GM19328 (cell line): Measurements from ENCODE around the gene TBC1D5.
"Not testable (repeated sequence)": the region's sequence is repeated elsewhere in the genome, so short reads cannot be mapped to it uniquely, and the experiment has no call there.

Experiments
- ATAC-seq: cut with Tn5 transposase; IDR thresholded peaks from one replicate; pipeline ENCODE4 v1.9.1; 2021; ENCODE audit warnings: mild to moderate bottlenecking, moderate library complexity; ENCODE audit not compliant: unreplicated experiment

Gene TBC1D5

DNA sequence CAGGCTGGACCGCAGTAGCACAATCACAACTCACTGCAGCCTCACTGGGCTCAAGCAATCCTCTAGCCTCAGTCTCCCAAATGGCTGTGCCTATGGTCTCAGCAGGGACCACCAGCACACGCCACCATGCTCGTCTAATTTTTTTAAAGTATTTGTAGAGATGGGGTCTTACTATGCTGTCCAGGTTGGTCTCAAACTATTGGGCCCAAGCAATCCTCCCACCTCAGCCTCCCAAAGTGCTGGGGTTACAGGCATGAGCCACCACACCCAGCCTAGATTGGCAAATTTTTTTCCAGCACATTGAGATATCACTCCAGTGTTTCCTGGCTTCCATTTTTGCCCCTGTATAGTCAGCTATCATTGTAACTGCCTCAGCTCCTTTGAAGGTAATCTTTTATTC is 18.3 kb downstream of the TBC1D5 start:
- no peak for ATAC-seq

GRCh38 chr3:17717411-17717810 is 25.0 kb downstream of the TBC1D5 start:
- ATAC-seq: no peak

- ATAC-seq: no peak
These were observed 28.0 kb downstream of the TBC1D5 start for GRCh38 chr3:17714473-17714872.

DNA sequence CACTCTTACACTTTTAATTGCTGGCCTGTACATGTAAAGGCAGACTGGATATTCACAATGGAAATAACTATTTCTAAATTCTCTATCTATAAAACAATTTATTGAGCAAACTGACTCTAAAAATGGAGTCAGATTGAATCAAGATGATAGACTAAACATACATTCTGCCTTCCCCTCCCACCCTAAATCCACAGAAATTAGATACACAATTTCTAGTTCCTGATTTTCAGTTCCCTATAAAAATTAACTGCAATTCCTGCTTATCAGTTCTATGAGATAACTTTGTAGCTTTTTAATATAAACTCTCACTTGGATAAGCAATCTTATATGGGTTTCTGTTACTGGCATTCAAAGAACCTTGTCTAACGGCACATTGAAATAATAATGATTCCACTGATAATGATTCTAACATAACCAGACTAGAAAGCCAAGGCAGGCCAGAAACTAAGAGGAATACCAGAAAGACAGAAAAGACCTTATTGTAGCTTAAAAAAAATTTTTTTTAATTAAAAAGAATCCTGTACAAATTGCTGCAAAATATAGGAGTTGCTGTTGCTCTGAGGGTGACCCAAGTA is 33.1 kb downstream of the TBC1D5 start:
- no peak for ATAC-seq

DNA sequence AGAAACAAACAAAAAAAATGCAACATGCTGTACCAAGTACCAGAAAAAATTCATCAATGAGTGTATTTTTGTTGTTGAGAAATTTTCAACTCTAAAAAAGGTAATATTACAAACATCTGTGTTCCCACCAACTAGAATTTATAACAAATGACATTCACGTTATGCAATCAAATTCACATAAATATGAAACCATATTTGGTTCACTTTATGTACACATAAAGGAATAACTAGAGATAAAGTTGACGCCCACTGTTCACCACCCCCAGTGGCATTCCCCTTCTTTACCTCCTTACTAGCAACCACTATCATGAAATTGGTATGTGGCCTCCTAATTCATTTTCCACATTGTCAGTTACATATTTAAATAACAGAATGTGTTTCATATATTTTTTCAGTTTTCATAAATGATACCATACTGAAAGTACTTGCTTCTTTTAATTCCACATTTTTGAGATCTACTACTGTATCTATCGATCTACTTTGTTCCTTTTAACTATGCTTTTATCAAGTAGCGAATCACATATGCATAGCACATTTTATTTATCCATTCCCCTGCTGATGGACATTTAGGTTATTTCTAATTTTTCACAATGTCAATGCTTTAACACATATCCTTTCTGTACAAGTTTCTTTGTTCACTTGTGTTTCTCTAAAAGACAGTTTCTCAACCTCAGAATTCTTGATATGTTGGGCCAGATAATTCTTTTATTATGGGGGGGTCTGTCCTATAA is 34.5 kb downstream of the TBC1D5 start:
- no peak for ATAC-seq

DNA sequence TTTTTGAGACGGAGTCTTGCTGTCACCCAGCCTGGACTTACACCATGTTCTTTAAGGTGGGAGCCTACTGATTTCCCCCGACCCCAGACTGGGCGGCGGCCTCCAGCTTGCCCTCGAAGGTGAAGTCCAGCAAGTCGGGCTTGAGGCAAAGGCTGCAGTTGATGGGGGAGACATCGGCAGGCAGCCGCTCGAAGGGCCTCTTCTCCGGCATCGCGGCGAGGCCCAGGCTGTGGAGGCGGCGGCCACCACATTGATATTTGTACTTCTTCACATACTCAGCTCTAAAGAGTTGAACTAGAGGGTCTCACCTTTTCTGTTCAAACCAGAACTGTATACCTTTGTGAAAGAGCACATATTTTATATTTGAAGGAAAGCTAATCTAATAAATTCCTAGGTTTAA is 36.4 kb downstream of the TBC1D5 start:
- not testable (repeated sequence) for ATAC-seq

- not testable (repeated sequence) for ATAC-seq
These were observed 42.6 kb downstream of the TBC1D5 start for GRCh38 chr3:17699815-17700214.

GRCh38 chr3:17695665-17696064 is 46.8 kb downstream of the TBC1D5 start:
- not testable (repeated sequence) for ATAC-seq

DNA sequence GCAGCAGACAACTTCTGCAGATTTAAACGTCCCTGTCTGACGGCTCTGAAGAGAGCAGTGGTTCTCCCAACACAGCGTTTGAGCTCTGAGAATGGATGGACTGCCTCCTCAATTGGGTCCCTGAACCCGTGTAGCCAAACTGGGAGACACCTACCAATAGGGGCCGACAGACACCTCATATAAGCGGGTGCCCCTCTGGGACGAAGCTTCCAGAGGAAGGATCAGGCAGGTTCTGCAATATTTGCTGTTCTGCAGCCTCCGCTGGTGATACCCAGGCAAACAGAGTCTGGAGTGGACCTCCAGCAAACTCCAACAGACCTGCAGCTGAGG is 48.8 kb downstream of the TBC1D5 start:
- ATAC-seq: not testable (repeated sequence)

DNA sequence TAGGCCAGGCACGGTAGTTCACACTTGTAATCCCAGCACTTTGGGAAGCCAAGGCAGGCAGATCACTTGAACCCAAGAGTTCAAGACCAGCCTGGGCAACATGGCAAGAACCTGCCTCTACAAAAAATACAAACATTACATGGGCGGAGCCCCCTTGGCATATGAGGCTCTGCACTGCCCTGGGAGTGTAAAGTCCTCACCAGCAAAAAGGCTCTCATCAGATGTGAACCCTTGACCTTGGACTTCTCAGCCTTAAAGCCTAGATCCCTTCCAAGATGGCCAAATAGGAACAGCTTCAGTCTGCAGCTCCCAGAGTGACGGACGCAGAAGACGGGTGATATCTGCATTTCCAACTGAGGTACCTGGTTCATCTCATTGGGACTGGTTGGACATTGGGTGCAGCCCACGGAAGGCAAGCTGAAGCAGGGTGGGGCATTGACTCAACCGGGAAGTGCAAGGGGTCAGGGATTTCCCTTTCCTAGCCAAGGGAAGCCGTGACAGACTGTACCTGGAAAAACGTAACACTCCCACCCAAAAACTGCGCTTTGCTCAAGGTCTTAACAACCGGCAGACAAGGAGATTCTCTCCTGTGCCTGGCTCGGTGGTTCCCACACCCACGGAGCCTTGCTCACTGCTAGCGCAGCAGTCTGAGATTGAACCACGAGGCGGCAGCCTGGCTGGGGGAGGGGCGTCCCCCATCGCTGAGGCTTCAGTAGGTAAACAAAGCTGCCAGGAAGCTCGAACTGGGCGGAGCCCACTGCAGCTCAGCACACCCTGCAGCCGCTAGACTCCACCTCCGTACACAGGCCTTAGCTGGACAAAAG is 49.4 kb downstream of the TBC1D5 start:
- not testable (repeated sequence) for ATAC-seq

DNA sequence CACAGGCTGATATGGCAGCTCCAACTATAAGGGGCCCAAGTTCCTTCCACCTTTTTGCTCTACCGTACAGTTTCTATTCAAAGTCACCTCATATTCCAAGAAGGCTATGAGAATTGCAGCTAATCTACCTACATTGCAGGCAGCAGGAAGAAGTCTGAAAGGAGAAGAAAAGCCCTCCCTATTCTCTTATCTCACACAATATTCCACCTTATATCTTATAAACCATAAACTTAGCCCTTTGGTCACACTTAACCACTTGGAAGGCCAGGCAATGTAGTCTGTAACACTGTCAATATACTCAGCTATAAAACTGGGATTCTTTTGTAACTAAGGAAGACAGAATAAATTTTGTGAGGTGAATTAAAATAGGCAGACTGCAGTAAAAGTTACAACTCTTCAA is 54.9 kb downstream of the TBC1D5 start:
- no peak for ATAC-seq

GRCh38 chr3:17686613-17687012 is 55.8 kb downstream of the TBC1D5 start:
- no peak for ATAC-seq

DNA sequence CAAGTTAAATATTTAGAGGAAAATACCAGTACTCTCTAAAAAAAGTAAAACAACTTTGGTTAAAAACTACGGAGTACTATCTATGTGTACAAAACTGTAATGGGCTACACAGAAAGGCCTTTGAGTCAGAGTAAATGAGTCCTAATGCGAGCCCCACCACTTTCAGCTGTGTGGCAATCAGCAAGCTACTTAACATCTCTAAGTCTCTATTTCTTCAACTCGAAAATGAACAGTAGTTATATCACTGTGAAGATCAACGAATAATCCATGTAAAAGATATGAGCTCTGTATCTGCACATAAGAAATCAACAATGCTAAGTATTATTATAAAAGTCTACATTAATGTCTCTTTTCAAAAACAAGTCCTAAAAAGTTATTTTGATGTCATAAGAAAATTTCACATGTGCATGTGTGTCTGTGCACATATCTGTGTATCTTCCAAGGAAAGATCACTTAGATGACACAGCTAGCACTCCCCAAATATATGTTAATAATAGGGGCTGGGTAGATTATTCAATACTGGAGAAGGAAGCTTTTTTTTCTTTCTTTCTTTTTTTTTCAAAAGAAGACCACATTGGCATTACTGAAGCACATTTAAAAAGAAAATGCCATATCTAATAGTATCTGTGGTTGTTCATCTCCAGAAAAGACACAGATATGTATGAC is 58.8 kb downstream of the TBC1D5 start:
- no peak for ATAC-seq

DNA sequence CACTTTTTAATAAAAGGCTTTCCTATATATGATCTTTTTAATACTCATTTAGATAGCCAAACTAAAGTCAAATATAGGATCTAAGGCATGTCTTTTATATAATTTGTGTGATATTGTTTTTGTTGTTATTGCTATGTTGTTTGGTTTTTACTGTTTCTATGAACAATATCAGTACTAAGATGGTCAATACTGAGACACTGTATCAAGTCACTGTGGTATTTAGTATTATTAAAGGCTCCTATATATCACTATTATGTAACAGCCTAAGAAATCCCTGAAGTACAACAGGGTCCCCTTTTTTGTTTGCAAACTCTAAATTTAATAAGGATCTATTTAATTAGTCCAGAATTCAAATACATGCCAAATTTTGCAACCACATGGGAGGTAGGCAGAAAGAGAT is 61.9 kb downstream of the TBC1D5 start:
- no peak for ATAC-seq

GRCh38 chr3:17678116-17678741 is 64.2 kb downstream of the TBC1D5 start:
- peak; percentile 55 for ATAC-seq

DNA sequence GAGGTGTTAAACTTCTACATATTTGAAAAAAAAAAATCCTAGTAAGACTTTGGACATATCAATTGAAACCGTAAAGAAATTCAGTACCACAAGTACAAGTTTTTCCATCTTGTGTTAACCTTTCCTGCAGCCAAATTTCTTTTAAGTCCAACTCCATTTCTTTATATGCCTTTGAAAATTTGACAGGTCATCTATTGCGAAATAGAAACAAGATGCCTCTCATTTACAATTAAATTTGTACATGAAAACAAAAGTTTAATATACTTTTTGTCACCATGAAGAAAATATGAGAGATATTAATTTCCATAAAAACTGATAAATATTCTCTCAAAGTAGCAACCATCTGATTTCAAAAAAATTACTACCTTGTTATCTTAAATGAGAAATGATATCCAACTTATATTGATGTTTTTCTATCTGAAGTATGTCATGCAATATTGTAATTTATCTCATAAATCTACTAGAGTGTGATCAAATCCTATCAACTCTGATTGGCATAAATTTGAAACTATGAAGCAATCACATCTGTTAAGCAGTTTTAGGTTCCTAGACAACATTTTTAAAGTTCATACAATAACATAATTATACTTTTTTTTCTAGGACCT is 68.2 kb downstream of the TBC1D5 start:
- no peak for ATAC-seq

DNA sequence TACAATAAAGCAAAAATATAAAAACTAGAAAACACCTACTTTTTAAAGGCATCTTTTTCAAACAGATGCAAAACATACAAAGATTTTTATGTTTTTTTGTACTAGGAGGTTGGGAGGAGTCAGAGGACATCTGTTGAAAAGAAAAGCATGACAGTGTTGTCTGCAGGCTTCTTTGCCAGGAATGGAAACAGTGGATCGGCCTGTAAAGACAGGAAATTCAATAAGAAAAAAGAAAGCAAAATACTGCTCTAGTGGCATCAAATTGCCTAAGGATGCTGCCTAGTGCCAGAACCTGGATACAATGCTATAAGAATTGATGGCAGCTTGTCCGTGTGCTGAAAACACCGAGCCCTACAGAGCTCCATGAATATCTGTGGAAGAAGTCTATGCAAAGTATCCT is 69.9 kb downstream of the TBC1D5 start:
- no peak for ATAC-seq

DNA sequence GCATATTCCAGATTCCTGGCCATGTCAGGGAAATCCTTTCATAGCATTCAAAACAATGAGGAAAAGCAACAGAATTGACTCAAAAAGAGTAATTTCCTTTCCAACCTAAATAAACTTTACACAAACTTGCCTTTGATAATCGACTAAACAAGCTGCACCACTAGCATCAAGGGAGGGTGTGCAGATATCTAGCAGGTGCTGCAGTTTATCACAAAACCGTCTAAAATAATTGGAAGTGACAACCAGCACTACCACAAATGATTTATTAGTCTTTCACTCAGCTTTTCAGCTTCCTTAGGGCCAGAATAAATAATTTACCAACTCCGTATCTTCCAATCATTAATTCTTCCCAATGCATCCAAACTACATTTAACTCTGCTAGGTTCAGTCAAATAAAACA is 71.7 kb downstream of the TBC1D5 start:
- no peak for ATAC-seq

DNA sequence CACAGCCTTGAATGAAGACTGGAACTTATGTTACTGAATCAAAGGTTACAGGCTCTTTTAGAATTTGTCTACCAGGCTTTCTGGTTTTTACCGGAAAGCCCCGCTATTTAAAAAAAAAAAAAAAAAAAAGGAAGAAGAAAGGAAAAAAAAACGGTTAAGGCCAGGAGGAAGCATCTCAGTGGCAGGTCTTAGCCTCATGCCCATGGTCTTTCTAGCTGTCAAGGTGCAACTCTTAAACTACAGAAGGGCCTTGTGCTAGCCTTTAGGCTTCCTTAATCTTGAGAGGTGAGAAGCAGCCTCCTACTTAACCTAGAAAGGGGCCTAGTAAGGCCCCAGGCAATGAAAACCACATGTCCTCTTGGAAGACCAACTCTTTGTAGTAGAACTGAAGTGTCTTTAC is 77.5 kb downstream of the TBC1D5 start:
- no peak for ATAC-seq

DNA sequence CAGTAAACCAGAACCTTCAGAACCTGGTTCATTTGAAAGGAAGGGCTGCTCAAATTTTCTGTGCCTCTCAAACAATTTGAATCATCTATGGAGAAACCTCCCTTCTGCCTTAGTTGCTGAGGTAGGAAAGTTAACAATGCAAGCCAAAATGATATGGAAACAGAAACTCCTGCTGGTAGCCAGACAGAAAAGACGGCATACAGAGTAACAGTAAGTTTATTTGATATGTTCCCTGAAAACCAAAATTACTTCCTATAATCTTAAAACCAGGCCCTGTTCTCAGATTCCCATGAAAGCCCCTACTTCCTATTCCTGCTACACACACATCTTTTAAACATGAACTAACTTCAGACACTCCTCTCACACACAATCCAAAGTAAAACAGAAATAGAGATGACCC is 86.2 kb downstream of the TBC1D5 start:
- no peak for ATAC-seq

DNA sequence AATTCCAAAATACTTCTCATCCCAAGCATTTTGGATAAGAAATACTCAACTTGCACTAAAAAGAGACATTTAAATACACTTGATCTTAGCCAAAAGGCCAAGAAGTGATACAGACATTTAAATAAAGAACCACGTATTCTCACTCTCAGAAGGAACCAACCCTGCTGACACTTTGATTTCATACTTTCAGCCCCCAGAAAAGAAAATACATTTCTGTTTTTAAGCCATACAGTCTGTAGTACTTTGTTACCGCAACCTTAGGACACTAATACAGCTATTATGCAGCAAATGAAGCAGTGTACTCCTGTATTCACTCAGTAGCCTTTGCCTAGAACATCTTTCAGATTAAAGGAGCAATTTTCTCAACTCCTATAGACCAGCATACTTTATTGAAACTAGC is 86.7 kb downstream of the TBC1D5 start:
- no peak for ATAC-seq
